Common myeloid progenitor, CD34-positive (primary cell): ENCODE measurements around the gene ASCC1.
"Not testable (repeated sequence)": the region's sequence is repeated elsewhere in the genome, so short reads cannot be mapped to it uniquely, and the experiment has no call there.

ENCODE experiments used
- CTCF ChIA-PET: fragments of 350-600 bp; sonication (Branson Sonifier 250); formaldehyde crosslinking; loops from one replicate; lab custom pipeline; 2021; ENCODE audit warnings: antibody characterized with exemption; lab: Charles Lee
- POLR2A ChIA-PET: fragments of 350-600 bp; sonication (Branson Sonifier 250); formaldehyde crosslinking; loops from one replicate; lab custom pipeline; 2021; ENCODE audit warnings: antibody characterized with exemption; lab: Charles Lee
- DNase-seq, 3 donors: peaks; one replicate each; pipeline versions ENCODE4 v3.0.0 to v3.0.0-alpha.2; 2013
- H3K27ac ChIP-seq, 2 experiments: 1 replicate in 1 of 2; 2 replicates in 1 of 2; pipeline ENCODE4 v1.7.0; 2013; ENCODE audit warnings: inconsistent platforms in 2 of 2, low read length in 2 of 2, mild to moderate bottlenecking in 2 of 2, low read depth in 1 of 2, moderate library complexity in 1 of 2; ENCODE audit not compliant: severe bottlenecking in 2 of 2, insufficient read depth in 1 of 2, poor library complexity in 1 of 2
- H3K27me3 ChIP-seq, 5 experiments: replicated peaks in 2 of 5; 1 replicate in 3 of 5; 2 replicates in 2 of 5; pipeline versions ENCODE4 v1.6.1 to v1.7.0; 2013; ENCODE audit warnings: low read length in 4 of 5, mild to moderate bottlenecking in 2 of 5, moderate library complexity in 2 of 5, inconsistent platforms in 1 of 5; ENCODE audit not compliant: insufficient read depth in 5 of 5, control insufficient read depth in 4 of 5
- H3K36me3 ChIP-seq, 4 experiments: 1 replicate in 2 of 4; 2 replicates in 2 of 4; pipeline versions ENCODE4 v1.6.1 to v1.7.0; 2013; ENCODE audit warnings: low read length in 3 of 4, control low read depth in 1 of 4, mild to moderate bottlenecking in 1 of 4; ENCODE audit not compliant: control insufficient read depth in 4 of 4, insufficient read depth in 4 of 4
- H3K4me1 ChIP-seq, 4 experiments: 1 replicate in 3 of 4; 2 replicates in 1 of 4; pipeline versions ENCODE4 v1.6.1 to v1.7.1; 2013; ENCODE audit warnings: low read length in 3 of 4, mild to moderate bottlenecking in 3 of 4, control low read depth in 1 of 4, inconsistent platforms in 1 of 4, moderate library complexity in 1 of 4; ENCODE audit not compliant: control insufficient read depth in 4 of 4, insufficient read depth in 4 of 4; ENCODE audit errors: control extremely low read depth in 1 of 4
- H3K4me3 ChIP-seq, 7 experiments: 1 replicate in 4 of 7; 2 replicates in 3 of 7; pipeline versions ENCODE4 v1.5.1 to v1.7.0; 2013; ENCODE audit warnings: mild to moderate bottlenecking in 7 of 7, low read length in 6 of 7, moderate library complexity in 6 of 7, inconsistent platforms in 2 of 7, low read depth in 2 of 7, control low read depth in 1 of 7; ENCODE audit not compliant: insufficient read depth in 4 of 7, control insufficient read depth in 1 of 7; ENCODE audit errors: extremely low read depth in 1 of 7
- H3K9me3 ChIP-seq, 5 experiments: 1 replicate in 4 of 5; 2 replicates in 1 of 5; pipeline versions ENCODE4 v1.6.1 to v1.7.1; 2013; ENCODE audit warnings: low read length in 4 of 5, mild to moderate bottlenecking in 2 of 5, inconsistent platforms in 1 of 5, low read depth in 1 of 5, moderate library complexity in 1 of 5; ENCODE audit not compliant: control insufficient read depth in 4 of 5, insufficient read depth in 2 of 5; ENCODE audit errors: control extremely low read depth in 1 of 5
- WGBS: methylation state at CpG from one replicate; pipeline ENCODE4 v1.1.5; 2013; ENCODE audit not compliant: insufficient coverage; 5-methylcytosine and 5-hydroxymethylcytosine counted together

Gene ASCC1

DNA sequence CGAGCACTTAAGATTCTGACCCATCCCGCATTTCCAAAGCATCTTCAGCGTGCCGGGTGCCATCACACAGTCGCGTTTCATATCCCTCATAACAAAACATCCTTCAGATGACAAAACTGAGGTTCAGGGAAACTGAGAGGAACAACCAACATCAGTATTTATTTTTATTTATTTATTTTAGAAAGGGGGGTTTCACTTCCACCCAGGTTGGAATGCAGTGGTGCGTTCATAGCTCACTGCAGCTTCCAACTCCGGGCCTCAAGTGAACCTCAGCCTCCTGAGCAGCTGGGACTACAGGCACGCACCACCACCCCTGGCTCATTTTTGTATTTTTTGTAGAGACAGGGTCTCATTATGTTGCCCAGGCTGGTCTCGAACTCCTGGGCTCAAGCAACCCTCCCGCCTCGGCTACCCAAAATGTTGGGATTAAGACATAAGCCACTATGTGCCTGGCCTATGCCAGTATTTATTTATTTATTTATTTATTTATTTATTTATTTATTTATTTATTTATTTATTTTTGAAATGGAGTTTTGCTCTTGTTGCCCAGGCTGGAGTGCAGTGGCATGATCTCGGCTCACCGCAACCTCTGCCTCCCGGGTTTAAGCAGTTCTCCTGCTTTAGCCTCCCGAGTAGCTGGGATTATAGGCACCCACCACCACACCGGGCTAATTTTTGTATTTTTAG lies 33.2 kb upstream of the ASCC1 start:
- 81% methylated on average over 6 of the region's 17 CpGs for WGBS
- not testable (repeated sequence) for H3K27me3 ChIP-seq, DNase-seq, H3K9me3 ChIP-seq, H3K27ac ChIP-seq, H3K36me3 ChIP-seq
- ChIA-PET CTCF (interaction anchor here (0.6 kb wide), 1 partner anchor 1631 kb away, joined by 4 read pairs; no protein-coding TSS in a partner anchor), POLR2A (interaction anchor here (0.7 to 1.1 kb wide), 2 partner anchors 24 kb away, joined by 3 read pairs; partner anchors contain the start of gene DDIT4)
- Histone ChIP-seq H3K4me1 (peaks cover 15 to 54% (median 33%) of the 10 kb centered on the region in 4 experiments), H3K4me3 (peak overlapping the region in 5 of 7 experiments; percentile 30 to 46 (median 40))

DNA sequence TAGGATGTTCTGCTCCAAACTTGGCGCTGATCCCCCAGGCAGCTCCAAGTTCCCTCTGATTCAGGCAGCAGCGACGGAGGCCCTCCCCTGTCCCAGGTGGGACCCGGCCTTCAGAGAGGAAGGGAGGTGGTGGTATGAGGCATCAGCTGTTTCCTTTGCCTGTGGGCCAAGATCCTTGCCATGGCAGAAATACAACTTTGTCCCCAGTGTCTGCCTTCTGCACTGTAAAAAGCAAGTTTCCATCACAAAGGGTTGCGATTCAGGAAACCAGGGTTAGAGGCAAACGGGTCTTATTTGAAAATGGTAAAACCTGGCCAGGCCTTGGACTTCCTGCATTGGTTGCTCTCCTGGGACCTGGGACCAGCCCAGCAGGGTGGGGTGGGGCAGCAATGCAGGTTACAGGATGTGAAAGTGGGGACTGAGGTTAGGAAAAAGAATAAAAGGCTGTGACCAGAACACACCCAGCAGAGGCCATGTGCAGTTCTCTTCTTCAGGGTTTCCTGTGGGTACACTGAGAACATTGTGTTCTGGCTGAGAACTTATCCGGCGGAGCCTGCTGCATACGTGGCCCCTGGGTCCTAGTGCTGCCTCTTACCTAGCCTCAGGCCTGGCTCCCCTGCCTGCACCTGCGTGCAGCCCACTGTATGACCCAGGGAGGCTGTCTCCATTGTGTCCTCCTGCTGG lies 32.5 kb upstream of the ASCC1 start:
- H3K4me3 ChIP-seq = peak overlapping the region in 6 of 7 experiments; percentile 23 to 46 (median 39)
- peaks cover 17 to 51% (median 29%) of the 10 kb centered on the region in 4 experiments for H3K4me1 ChIP-seq
- H3K36me3 ChIP-seq = no peaks in the 10 kb centered on the region
- 3% methylated on average over 7 of the region's 10 CpGs for WGBS
- peak; percentile 57 to 89 (median 80) for DNase-seq
- H3K27ac ChIP-seq = peak overlapping the region in 1 of 2 experiments; percentile 47
- ChIA-PET POLR2A (interaction anchor here (0.9 to 1.1 kb wide), 4 partner anchors 20 to 86 kb away, joined by 3 to 6 read pairs (median 4); no protein-coding TSS in a partner anchor), CTCF (interaction anchor here (1.0 to 3.6 kb wide), 7 partner anchors 12 to 89 kb away, joined by 3 to 15 read pairs (median 5); partner anchors contain the start of gene DDIT4)
- no peaks in the 10 kb centered on the region for H3K27me3 ChIP-seq
- H3K9me3 ChIP-seq = no peaks in the 10 kb centered on the region

DNA sequence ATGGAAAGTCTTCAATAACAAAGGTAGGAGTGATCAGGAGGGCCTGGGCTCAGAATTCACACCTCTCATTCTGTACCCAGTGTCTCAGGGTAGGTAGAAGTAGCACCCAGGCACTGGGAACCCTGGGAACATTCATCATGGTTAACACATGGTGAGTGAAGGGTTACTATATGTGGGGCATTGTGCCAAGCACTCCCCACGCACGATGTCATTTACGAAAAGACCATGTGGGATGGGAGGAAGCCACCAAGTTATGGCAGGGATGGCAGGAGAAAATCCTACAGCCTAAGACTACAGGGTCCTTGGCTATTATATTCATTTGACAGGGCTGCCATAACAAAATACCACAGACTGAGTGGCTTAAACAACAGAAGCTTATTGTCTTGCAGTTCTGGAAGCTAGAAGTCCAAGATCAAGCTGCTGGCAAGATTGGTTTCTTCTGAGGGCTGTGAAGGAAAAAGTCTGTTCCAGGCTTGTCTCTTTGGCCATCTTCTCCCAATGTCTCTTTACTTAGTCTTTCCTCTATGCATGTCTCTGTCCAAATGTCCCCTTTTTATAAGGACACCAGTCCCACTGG lies 30.0 kb upstream of the ASCC1 start:
- CTCF ChIA-PET = interaction anchor here (0.6 to 3.6 kb wide), 11 partner anchors 9 to 95 kb away, joined by 3 to 15 read pairs (median 4); partner anchors contain the start of gene DDIT4
- Histone ChIP-seq H3K9me3 (no peaks in the 10 kb centered on the region), H3K4me1 (peaks cover 17 to 51% (median 32%) of the 10 kb centered on the region in 4 experiments), H3K27ac (peak overlapping the region in 1 of 2 experiments; percentile 22), H3K27me3 (no peaks in the 10 kb centered on the region), H3K4me3 (no peak overlapping the region), H3K36me3 (no peaks in the 10 kb centered on the region)
- POLR2A ChIA-PET = no interaction called here
- 43% methylated on average over 3 of the region's 3 CpGs for WGBS
- DNase-seq = no peak

DNA sequence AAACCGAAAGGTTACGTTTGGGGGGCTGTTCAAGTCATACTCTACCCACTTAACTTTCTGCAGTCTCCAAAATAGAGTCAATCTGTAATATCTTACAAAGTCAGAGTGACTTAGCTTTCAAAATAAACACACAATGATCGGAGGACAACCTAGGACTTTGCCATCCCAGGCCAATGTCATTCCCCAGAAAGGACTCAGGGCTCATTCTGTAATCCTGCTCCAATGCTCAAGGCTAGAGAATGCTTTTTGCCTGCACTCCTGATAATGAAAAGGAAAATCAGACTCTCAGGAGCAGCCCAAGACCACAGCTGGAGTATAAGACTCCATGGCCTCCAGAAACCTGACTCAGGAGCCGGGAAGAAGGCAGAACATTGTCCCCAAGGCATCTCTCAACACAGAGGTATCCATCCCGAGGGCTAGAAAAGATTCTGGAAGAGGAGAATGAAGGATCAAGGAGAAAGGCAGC lies 28.5 kb upstream of the ASCC1 start:
- Histone ChIP-seq H3K27me3 (no peaks in the 10 kb centered on the region), H3K27ac (no peak overlapping the region), H3K4me1 (peaks cover 17 to 41% (median 27%) of the 10 kb centered on the region in 4 experiments), H3K4me3 (no peak overlapping the region), H3K36me3 (no peaks in the 10 kb centered on the region), H3K9me3 (no peaks in the 10 kb centered on the region)
- WGBS = 98% methylated on average over 5 of the region's 5 CpGs
- no peak for DNase-seq
- POLR2A ChIA-PET = no interaction called here
- CTCF ChIA-PET = interaction anchor here (0.5 to 1.4 kb wide), 3 partner anchors 29 to 82 kb away, joined by 3 to 4 read pairs (median 4); partner anchors contain the start of gene DDIT4

DNA sequence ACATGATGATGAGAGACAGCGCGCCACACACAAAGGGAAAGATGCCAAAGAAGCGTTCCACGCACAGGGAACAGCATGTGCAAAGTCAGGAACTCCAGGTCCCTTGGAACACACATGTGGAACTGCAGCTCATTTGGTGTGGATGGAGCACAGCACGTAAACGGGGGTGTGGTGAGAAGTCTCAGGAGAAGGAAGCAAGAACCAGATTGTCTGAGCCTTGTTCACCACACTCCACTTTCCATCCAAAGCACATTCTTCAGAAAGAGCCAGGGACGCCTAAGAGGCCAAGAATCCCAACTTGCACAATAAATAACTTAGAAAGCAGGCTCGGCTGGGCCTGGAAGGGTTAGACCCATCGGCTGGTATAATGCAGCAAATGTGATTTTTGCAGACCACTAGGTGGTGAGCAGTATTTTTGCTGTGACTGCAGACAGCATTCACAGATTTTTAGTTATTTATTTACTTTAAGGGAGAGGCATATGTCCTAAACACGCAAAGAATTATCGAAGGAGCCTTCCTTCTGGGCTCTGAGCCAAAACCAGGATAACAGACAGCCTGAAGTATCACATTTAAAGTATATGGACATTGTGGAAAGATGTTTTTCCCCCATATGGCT lies 27.9 kb upstream of the ASCC1 start:
- Histone ChIP-seq H3K27me3 (no peaks in the 10 kb centered on the region), H3K9me3 (no peaks in the 10 kb centered on the region), H3K4me3 (no peak overlapping the region), H3K27ac (no peak overlapping the region), H3K36me3 (no peaks in the 10 kb centered on the region), H3K4me1 (peaks cover 17 to 36% (median 22%) of the 10 kb centered on the region in 4 experiments)
- 100% methylated on average over 7 of the region's 11 CpGs for WGBS
- CTCF ChIA-PET = interaction anchor here (1.0 to 1.4 kb wide), 3 partner anchors 11 to 83 kb away, joined by 3 to 5 read pairs (median 4); no protein-coding TSS in a partner anchor
- POLR2A ChIA-PET = no interaction called here
- no peak for DNase-seq

DNA sequence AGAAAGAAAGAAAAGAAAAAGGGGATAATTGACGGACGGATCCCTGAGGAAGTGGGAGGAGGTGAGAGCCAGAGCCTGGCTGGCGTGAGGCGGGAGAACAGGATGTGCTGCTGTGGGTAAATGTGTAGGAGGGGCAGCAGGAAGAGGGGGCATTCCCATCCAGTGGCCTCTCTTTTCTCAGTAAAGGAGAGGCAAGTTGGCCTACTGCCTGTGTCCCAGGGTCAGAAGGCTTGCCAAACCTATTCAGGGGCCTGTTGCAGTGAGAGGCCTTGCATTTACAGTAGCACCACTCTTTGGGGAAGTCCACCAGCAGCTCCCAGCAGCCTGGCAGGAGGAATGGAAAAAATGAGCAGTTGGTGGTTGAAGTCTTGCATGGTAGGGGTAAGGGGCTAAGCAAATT lies 26.6 kb upstream of the ASCC1 start:
- peaks cover 7 to 23% (median 10%) of the 10 kb centered on the region in 4 experiments for H3K4me1 ChIP-seq
- H3K9me3 ChIP-seq = no peaks in the 10 kb centered on the region
- no peak overlapping the region for H3K4me3 ChIP-seq
- ChIA-PET CTCF (interaction anchor here (0.9 to 1.9 kb wide), 5 partner anchors 10 to 346 kb away, joined by 3 to 5 read pairs (median 4); no protein-coding TSS in a partner anchor), POLR2A (no interaction called here)
- H3K27me3 ChIP-seq = no peaks in the 10 kb centered on the region
- peak in 1 of 3 donors; percentile 22 for DNase-seq
- WGBS = 36% methylated on average over 2 of the region's 4 CpGs
- H3K27ac ChIP-seq = no peak overlapping the region
- no peaks in the 10 kb centered on the region for H3K36me3 ChIP-seq
